ENCODE data around the gene ROBO1.

Gene ROBO1

DNA sequence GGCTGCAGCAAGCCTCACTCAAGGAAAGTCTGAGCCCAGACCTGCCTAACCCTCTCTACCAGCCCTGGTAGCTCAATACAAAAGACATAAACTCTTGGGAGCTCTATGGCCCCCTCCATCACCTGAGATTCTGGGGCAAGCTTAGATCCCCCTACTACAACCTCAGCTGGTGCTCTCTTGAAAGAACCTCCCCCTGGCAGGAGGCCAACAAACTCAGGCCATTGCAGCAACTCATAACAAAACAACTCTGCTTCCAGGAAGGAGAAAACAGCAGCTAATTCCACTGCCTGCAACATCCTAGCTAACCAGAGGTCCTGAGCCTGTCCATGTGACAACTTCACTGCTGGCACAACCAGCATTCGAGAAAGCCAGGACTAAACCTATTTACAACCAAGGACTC is 169.2 kb downstream of the ROBO1 start:
- H3F3A ChIP-seq (ENCODE audit: insufficient read depth): no peaks in the 10 kb centered on the region
- no peak overlapping the region for H3K4me2 ChIP-seq (ENCODE audit: low read depth, low read length, poor library complexity, severe bottlenecking)
- H3K27me3 ChIP-seq (ENCODE audit: low read length): no peaks in the 10 kb centered on the region
- H3K27ac ChIP-seq (ENCODE audit: low read depth, low read length): no peak overlapping the region
- no peak overlapping the region for H2AFZ ChIP-seq (ENCODE audit: low read depth, low read length, severe bottlenecking)
- TF ChIP-seq, protein P1, sequence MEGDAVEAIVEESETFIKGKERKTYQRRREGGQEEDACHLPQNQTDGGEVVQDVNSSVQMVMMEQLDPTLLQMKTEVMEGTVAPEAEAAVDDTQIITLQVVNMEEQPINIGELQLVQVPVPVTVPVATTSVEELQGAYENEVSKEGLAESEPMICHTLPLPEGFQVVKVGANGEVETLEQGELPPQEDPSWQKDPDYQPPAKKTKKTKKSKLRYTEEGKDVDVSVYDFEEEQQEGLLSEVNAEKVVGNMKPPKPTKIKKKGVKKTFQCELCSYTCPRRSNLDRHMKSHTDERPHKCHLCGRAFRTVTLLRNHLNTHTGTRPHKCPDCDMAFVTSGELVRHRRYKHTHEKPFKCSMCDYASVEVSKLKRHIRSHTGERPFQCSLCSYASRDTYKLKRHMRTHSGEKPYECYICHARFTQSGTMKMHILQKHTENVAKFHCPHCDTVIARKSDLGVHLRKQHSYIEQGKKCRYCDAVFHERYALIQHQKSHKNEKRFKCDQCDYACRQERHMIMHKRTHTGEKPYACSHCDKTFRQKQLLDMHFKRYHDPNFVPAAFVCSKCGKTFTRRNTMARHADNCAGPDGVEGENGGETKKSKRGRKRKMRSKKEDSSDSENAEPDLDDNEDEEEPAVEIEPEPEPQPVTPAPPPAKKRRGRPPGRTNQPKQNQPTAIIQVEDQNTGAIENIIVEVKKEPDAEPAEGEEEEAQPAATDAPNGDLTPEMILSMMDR (IDR thresholded peaks at IDR 0.05; ENCODE audit: insufficient read depth, low read length, poor library complexity, severe bottlenecking): no peak
- no peak for TF ChIP-seq EZH2phosphoT487 (conservative IDR thresholded peaks at IDR 0.05; ENCODE audit: low read length)
- no peaks in the 10 kb centered on the region for H3K79me2 ChIP-seq (ENCODE audit: insufficient read depth, low read length)
- no peaks in the 10 kb centered on the region for H4K20me1 ChIP-seq (ENCODE audit: low read depth, low read length)
- no peak overlapping the region for H3K9ac ChIP-seq (ENCODE audit: low read length)
- no peaks in the 10 kb centered on the region for H3K9me2 ChIP-seq (replicated peaks; ENCODE audit: insufficient read depth, low read length)
- H3K36me3 ChIP-seq (ENCODE audit: low read length): no peaks in the 10 kb centered on the region
- H3K9me3 ChIP-seq (ENCODE audit: insufficient read depth, low read length): no peaks in the 10 kb centered on the region
- H3K4me3 ChIP-seq (ENCODE audit: insufficient read depth, low read length, poor library complexity, severe bottlenecking): no peak overlapping the region

- no peaks in the 10 kb centered on the region for H3K9me2 ChIP-seq (replicated peaks; ENCODE audit: insufficient read depth, low read length)
- H3K36me3 ChIP-seq (ENCODE audit: low read length): no peaks in the 10 kb centered on the region
Measured at GRCh38 chr3:79597709-79598108, 170.1 kb downstream of the ROBO1 start.

DNA sequence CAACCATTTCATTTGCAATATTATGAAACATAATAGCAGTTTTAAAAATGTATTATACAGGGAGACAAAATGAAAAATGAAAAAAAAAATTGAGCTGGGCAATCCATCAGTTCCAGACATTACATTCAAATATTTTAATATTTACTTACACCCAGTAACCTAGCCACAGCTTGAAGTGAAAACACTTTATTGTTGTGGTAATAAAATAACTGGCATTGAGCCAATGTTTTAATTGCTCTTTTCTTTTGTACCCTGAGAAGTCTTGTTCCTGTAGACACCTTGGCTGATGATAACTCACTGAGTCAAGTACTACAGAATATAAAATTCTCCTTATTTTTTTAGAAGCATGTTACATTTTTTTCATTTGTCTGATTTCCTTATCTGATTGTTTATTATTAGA is 180.6 kb downstream of the ROBO1 start:
- Histone ChIP-seq H3K9me3 (ENCODE audit: insufficient read depth, low read length) (no peaks in the 10 kb centered on the region), H3K9me2 (replicated peaks; ENCODE audit: insufficient read depth, low read length) (no peaks in the 10 kb centered on the region), H3K9ac (ENCODE audit: low read length) (no peak overlapping the region), H3K4me3 (ENCODE audit: insufficient read depth, low read length, poor library complexity, severe bottlenecking) (no peak overlapping the region), H3F3A (ENCODE audit: insufficient read depth) (no peaks in the 10 kb centered on the region), H3K4me2 (ENCODE audit: low read depth, low read length, poor library complexity, severe bottlenecking) (no peak overlapping the region), H3K27me3 (ENCODE audit: low read length) (no peaks in the 10 kb centered on the region), H3K79me2 (ENCODE audit: insufficient read depth, low read length) (no peaks in the 10 kb centered on the region), H4K20me1 (ENCODE audit: low read depth, low read length) (no peaks in the 10 kb centered on the region), H3K36me3 (ENCODE audit: low read length) (no peaks in the 10 kb centered on the region), H2AFZ (ENCODE audit: low read depth, low read length, severe bottlenecking) (no peak overlapping the region), H3K27ac (ENCODE audit: low read depth, low read length) (no peak overlapping the region)
- no peak for TF ChIP-seq EZH2phosphoT487 (conservative IDR thresholded peaks at IDR 0.05; ENCODE audit: low read length)
- TF ChIP-seq, protein P1 (IDR thresholded peaks at IDR 0.05; ENCODE audit: insufficient read depth, low read length, poor library complexity, severe bottlenecking): no peak

More at GRCh38 chr3:79597709-79598108, 170.1 kb downstream of the ROBO1 start:
- Histone ChIP-seq H3K79me2 (ENCODE audit: insufficient read depth, low read length) (no peaks in the 10 kb centered on the region), H3F3A (ENCODE audit: insufficient read depth) (no peaks in the 10 kb centered on the region), H3K9ac (ENCODE audit: low read length) (no peak overlapping the region), H3K9me3 (ENCODE audit: insufficient read depth, low read length) (no peaks in the 10 kb centered on the region), H3K27ac (ENCODE audit: low read depth, low read length) (no peak overlapping the region), H3K27me3 (ENCODE audit: low read length) (no peaks in the 10 kb centered on the region), H4K20me1 (ENCODE audit: low read depth, low read length) (no peaks in the 10 kb centered on the region), H2AFZ (ENCODE audit: low read depth, low read length, severe bottlenecking) (no peak overlapping the region), H3K4me2 (ENCODE audit: low read depth, low read length, poor library complexity, severe bottlenecking) (no peak overlapping the region), H3K4me3 (ENCODE audit: insufficient read depth, low read length, poor library complexity, severe bottlenecking) (no peak overlapping the region)
- TF ChIP-seq, protein P1 (IDR thresholded peaks at IDR 0.05; ENCODE audit: insufficient read depth, low read length, poor library complexity, severe bottlenecking): no peak

DNA sequence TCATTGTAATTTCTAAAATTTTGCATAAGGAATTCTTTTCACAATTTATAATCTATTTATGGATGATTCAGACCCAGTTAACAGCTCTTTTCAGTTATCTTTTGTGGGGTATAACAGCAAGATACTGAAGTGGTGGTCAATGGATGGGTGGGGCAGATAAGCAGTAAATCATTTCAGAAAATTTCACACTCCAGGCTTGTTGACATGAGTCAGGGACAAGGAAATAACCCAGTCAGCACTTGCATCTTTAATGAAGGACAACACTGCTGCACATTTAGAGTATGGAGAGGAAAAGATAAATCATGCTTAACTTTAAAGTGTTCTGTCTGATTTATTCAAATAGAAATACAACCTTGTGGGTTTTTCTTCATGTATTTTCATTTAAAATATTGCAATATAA is 181.6 kb downstream of the ROBO1 start:
- H3K9me3 ChIP-seq (ENCODE audit: insufficient read depth, low read length): no peaks in the 10 kb centered on the region
- H3F3A ChIP-seq (ENCODE audit: insufficient read depth): no peaks in the 10 kb centered on the region
- no peak overlapping the region for H3K9ac ChIP-seq (ENCODE audit: low read length)
- H2AFZ ChIP-seq (ENCODE audit: low read depth, low read length, severe bottlenecking): no peak overlapping the region
- no peaks in the 10 kb centered on the region for H3K36me3 ChIP-seq (ENCODE audit: low read length)
- H3K27ac ChIP-seq (ENCODE audit: low read depth, low read length): no peak overlapping the region
- TF ChIP-seq EZH2phosphoT487 (conservative IDR thresholded peaks at IDR 0.05; ENCODE audit: low read length): no peak
- TF ChIP-seq, protein P1 (IDR thresholded peaks at IDR 0.05; ENCODE audit: insufficient read depth, low read length, poor library complexity, severe bottlenecking): no peak
- H4K20me1 ChIP-seq (ENCODE audit: low read depth, low read length): no peaks in the 10 kb centered on the region
- H3K4me3 ChIP-seq (ENCODE audit: insufficient read depth, low read length, poor library complexity, severe bottlenecking): no peak overlapping the region
- H3K27me3 ChIP-seq (ENCODE audit: low read length): no peaks in the 10 kb centered on the region
- H3K79me2 ChIP-seq (ENCODE audit: insufficient read depth, low read length): no peaks in the 10 kb centered on the region
- no peaks in the 10 kb centered on the region for H3K9me2 ChIP-seq (replicated peaks; ENCODE audit: insufficient read depth, low read length)
- no peak overlapping the region for H3K4me2 ChIP-seq (ENCODE audit: low read depth, low read length, poor library complexity, severe bottlenecking)
